Mononuclear cell (primary cell): ENCODE measurements around the gene ENDOD1. TPM values are rescaled to one million over a fixed set of nuclear protein-coding genes. Genes with fewer than 3 reads are reported as not detected.
A peak's percentile ranks its signal among the peaks of the same experiment; 100 is the strongest.

ENCODE experiments used
- H3K27me3 ChIP-seq: 2 replicates; pipeline ENCODE4 v1.6.0; 2011; ENCODE audit warnings: low read length, control low read depth; ENCODE audit not compliant: insufficient read depth
- H3K4me1 ChIP-seq: 2 replicates; pipeline ENCODE4 v1.5.1; 2011; ENCODE audit warnings: mild to moderate bottlenecking, low read length, control low read depth; ENCODE audit not compliant: insufficient read depth
- H3K4me3 ChIP-seq: 2 replicates; pipeline ENCODE4 v1.5.1; 2011; ENCODE audit warnings: mild to moderate bottlenecking, low read length, moderate library complexity
- H3K9me3 ChIP-seq: 2 replicates; pipeline ENCODE4 v1.5.1; 2011; ENCODE audit warnings: low read depth, mild to moderate bottlenecking, control low read depth, low read length
- total RNA-seq: library from RNA; depleted of rRNA; stranded (reverse); fragments of >200 nt; gene quantifications from one replicate; pipeline ENCODE4 v1.2.3, GENCODE V29; 2012

Gene ENDOD1
- total RNA-seq, 1 donor = 20.9 TPM

DNA sequence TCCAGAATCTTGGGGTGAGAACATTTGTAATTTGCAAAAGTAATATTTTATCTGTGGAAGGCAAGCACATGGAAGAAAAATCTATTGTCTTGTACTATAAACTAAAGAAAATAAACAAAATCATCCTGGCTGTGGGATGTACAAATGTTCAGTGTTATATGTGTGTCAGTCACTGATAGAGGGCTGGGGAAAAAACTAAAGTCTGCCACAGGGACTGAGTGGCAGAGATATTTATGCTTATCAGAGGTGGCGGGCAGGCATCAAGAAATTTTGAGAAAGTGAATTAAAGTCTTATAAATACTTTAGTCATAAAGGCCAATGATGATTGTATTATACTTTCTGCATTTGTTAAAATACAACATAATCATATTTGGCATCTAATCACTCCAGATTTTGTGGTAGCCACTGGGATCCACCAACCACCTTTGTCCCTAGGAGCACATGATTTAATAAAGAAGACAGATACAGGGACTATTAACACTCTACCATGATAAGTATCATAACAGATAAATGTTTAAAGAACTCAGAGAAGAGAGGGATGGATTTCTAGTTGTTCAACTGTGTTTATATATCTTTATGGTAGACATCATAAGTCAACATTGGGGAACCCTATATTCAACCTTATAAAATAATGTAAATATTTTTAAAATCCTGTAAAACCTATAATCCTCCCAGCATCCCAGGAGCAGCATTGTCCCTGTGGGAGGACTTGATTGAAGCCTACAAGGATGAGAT is 2.6 kb upstream of the ENDOD1 start:
- Histone ChIP-seq H3K4me1 (peaks cover 22% of the 10 kb centered on the region), H3K4me3 (no peak overlapping the region), H3K27me3 (no peaks in the 10 kb centered on the region), H3K9me3 (no peaks in the 10 kb centered on the region)

GRCh38 chr11:95088946-95089619 is 563 bp upstream of the ENDOD1 start:
- peak overlapping the region; percentile 66 for H3K4me3 ChIP-seq
- H3K27me3 ChIP-seq = no peaks in the 10 kb centered on the region
- no peaks in the 10 kb centered on the region for H3K9me3 ChIP-seq
- H3K4me1 ChIP-seq = peaks cover 37% of the 10 kb centered on the region

GRCh38 chr11:95091663-95092180 is 2.1 kb downstream of the ENDOD1 start:
- Histone ChIP-seq H3K4me3 (no peak overlapping the region), H3K4me1 (peaks cover 52% of the 10 kb centered on the region), H3K27me3 (no peaks in the 10 kb centered on the region), H3K9me3 (no peaks in the 10 kb centered on the region)

- no peaks in the 10 kb centered on the region for H3K9me3 ChIP-seq
- no peak overlapping the region for H3K4me3 ChIP-seq
- H3K27me3 ChIP-seq = no peaks in the 10 kb centered on the region
- H3K4me1 ChIP-seq = peaks cover 54% of the 10 kb centered on the region
Observed at GRCh38 chr11:95092549-95093324, 3.1 kb downstream of the ENDOD1 start.

DNA sequence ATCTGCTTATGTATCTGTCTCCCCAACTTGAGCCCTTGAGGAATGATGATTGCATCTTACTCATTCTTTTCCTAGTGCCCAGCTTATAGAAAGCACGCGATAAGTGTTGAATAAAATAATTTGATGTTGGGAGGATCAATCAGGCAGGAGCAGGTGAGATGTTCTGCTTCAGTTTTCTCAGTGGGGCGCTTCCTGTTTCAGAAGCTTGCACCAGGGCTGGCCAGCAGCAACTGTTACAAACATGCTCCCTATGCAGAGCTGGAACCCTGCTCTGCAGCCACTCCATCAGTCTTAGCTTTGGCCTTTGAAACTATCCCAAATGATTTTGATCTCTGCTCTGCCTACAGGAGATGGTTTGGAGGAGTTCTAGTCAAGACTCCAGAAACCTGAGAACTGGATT is 3.9 kb downstream of the ENDOD1 start:
- Histone ChIP-seq H3K9me3 (no peaks in the 10 kb centered on the region), H3K27me3 (no peaks in the 10 kb centered on the region), H3K4me3 (no peak overlapping the region), H3K4me1 (peaks cover 52% of the 10 kb centered on the region)

DNA sequence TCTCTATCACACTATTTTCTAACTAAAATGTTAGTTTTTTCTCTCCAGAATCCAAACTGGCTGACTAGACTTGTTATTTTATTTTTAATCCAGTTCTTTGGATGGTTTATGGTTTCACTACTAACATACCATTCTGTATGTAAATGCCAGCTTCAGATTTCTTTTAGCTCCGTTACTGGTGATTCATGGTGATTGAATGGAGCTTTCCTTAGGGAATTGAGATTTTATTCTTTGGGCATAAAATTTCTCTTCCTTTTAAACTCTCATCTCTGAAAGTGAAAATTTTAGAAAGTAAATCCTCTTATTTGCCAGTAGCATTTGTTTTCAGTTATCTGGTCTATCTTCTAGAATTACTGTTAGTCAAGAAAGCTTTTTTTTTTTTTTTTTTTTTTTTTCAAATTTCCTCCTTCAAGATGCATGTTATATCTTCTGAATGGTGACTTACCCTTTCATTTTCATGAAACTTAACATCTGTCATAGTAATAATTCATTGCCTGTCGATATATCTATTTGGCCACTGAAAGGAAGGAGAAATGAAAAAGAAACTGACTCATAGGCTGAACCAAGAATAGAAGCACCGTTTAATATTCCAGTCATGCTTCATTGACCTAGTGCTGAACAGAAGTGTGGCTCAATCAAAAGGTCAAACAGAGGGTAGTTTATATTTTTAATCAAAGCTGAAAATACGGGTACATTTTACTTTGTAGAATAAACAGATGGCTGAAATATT is 6.4 kb downstream of the ENDOD1 start:
- Histone ChIP-seq H3K4me3 (no peak overlapping the region), H3K27me3 (no peaks in the 10 kb centered on the region), H3K9me3 (no peaks in the 10 kb centered on the region), H3K4me1 (peaks cover 39% of the 10 kb centered on the region)

DNA sequence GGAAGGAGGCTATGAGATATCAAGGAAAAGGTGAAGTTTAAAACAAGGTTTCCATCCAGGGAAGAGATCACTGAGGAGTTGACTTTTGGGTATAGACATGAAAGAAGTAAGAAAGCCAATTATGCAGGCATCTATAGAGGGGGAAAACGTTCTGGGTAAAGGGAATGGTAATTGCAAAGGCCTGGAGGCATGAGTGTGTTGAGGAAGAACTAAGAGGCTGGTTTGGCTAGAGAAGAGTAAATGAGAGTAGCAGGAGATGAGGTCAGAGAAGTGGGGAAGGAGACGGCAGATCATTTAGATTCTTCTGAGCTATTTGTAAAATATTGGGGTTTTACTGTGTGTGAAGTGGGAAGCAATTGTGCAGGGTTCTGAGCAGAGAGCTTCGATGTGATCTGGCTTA is 7.6 kb downstream of the ENDOD1 start:
- H3K9me3 ChIP-seq = no peaks in the 10 kb centered on the region
- no peak overlapping the region for H3K4me3 ChIP-seq
- H3K4me1 ChIP-seq = peaks cover 37% of the 10 kb centered on the region
- no peaks in the 10 kb centered on the region for H3K27me3 ChIP-seq

- Histone ChIP-seq H3K4me1 (peaks cover 22% of the 10 kb centered on the region), H3K4me3 (no peak overlapping the region), H3K27me3 (no peaks in the 10 kb centered on the region)
Observed at GRCh38 chr11:95098826-95099225, 9.2 kb downstream of the ENDOD1 start.

GRCh38 chr11:95100191-95100648 is 10.6 kb downstream of the ENDOD1 start:
- Histone ChIP-seq H3K9me3 (no peaks in the 10 kb centered on the region), H3K4me3 (no peak overlapping the region), H3K4me1 (peaks cover 20% of the 10 kb centered on the region), H3K27me3 (no peaks in the 10 kb centered on the region)

More at GRCh38 chr11:95098826-95099225, 9.2 kb downstream of the ENDOD1 start:
- H3K9me3 ChIP-seq = no peaks in the 10 kb centered on the region

GRCh38 chr11:95100856-95101507 is 11.3 kb downstream of the ENDOD1 start:
- no peaks in the 10 kb centered on the region for H3K9me3 ChIP-seq
- H3K4me1 ChIP-seq = peaks cover 13% of the 10 kb centered on the region
- no peak overlapping the region for H3K4me3 ChIP-seq
- no peaks in the 10 kb centered on the region for H3K27me3 ChIP-seq

- Histone ChIP-seq H3K27me3 (no peaks in the 10 kb centered on the region), H3K4me1 (peaks cover 5% of the 10 kb centered on the region), H3K9me3 (no peaks in the 10 kb centered on the region), H3K4me3 (no peak overlapping the region)
Observed at GRCh38 chr11:95101935-95102334, 12.3 kb downstream of the ENDOD1 start.

DNA sequence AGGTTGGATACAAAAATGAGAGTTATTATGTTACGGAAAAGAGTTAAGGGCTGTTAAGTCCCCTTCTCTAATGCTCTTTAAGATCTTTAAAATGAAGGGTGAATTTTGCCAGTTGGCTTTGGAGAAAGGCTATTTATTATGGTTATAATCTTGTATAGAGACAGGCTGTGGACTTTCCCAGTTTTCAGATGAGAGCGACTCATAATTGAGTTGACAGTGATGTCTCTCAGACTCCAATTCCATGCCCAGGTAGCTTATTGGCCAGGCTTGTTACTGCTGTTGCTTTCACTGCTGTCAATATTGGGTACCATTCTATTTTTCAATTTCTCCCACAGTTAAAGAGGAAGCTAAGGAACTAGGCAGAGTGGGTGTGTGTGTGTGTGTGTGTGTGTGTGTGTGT is 13.1 kb downstream of the ENDOD1 start:
- Histone ChIP-seq H3K4me1 (peaks cover 7% of the 10 kb centered on the region), H3K27me3 (no peaks in the 10 kb centered on the region), H3K4me3 (no peak overlapping the region), H3K9me3 (no peaks in the 10 kb centered on the region)

- Histone ChIP-seq H3K27me3 (no peaks in the 10 kb centered on the region), H3K4me1 (peaks cover 15% of the 10 kb centered on the region), H3K4me3 (no peak overlapping the region)
Observed at GRCh38 chr11:95103701-95104100, 14.1 kb downstream of the ENDOD1 start.

More at GRCh38 chr11:95103701-95104100, 14.1 kb downstream of the ENDOD1 start:
- no peaks in the 10 kb centered on the region for H3K9me3 ChIP-seq
